HCT116 (cell line): ENCODE measurements around the gene ITPR1.

Experiments used
- CEBPB ChIP-seq: IDR thresholded peaks from 2 replicates; pipeline ENCODE4 v1.6.1; 2012; ENCODE audit warnings: low read depth
- EGR1 ChIP-seq: IDR thresholded peaks from 2 replicates; pipeline ENCODE4 v1.6.1; 2012; ENCODE audit warnings: low read depth
- EZH2 ChIP-seq: fragments of 200-600 bp; sonication (generic); IDR thresholded peaks from 2 replicates; pipeline ENCODE4 v1.6.1; 2017; ENCODE audit warnings: antibody characterized with exemption, mixed run types
- JUND ChIP-seq: IDR thresholded peaks from 2 replicates; pipeline ENCODE4 v1.6.1; 2012
- POLR2A ChIP-seq: IDR thresholded peaks from 2 replicates; pipeline ENCODE4 v1.7.0; 2011; ENCODE audit warnings: borderline replicate concordance; ENCODE audit not compliant: insufficient read depth, insufficient read length; ENCODE audit errors: extremely low read depth
- REST ChIP-seq: IDR thresholded peaks from 2 replicates; pipeline ENCODE4 v1.6.1; 2012; ENCODE audit warnings: low read depth
- SRF ChIP-seq: IDR thresholded peaks from 2 replicates; pipeline ENCODE4 v1.6.1; 2012; ENCODE audit warnings: low read depth
- ZFX ChIP-seq: fragments of 450-650 bp; IDR thresholded peaks from 2 replicates; pipeline ENCODE4 v1.6.1; 2017
- TF ChIP-seq, protein P1 (sequence below), 3 experiments: fragments of 200-600 bp in 1 of 3; sonication (generic) in 1 of 3; IDR thresholded peaks in 2 of 3; conservative IDR thresholded peaks in 1 of 3; 2 replicates each; pipeline ENCODE4 v1.5.1; 2012 to 2017; ENCODE audit warnings: low read depth in 2 of 3, low read length in 2 of 3, antibody characterized with exemption in 1 of 3, borderline replicate concordance in 1 of 3, control low read depth in 1 of 3, mild to moderate bottlenecking in 1 of 3, mixed read lengths in 1 of 3, mixed run types in 1 of 3, moderate library complexity in 1 of 3; ENCODE audit not compliant: insufficient read depth in 1 of 3
- TF ChIP-seq, protein P2 (sequence below): IDR thresholded peaks from 2 replicates; pipeline ENCODE4 v1.6.1; 2012

- no peak for TF ChIP-seq ZFX
- TF ChIP-seq, protein P1, sequence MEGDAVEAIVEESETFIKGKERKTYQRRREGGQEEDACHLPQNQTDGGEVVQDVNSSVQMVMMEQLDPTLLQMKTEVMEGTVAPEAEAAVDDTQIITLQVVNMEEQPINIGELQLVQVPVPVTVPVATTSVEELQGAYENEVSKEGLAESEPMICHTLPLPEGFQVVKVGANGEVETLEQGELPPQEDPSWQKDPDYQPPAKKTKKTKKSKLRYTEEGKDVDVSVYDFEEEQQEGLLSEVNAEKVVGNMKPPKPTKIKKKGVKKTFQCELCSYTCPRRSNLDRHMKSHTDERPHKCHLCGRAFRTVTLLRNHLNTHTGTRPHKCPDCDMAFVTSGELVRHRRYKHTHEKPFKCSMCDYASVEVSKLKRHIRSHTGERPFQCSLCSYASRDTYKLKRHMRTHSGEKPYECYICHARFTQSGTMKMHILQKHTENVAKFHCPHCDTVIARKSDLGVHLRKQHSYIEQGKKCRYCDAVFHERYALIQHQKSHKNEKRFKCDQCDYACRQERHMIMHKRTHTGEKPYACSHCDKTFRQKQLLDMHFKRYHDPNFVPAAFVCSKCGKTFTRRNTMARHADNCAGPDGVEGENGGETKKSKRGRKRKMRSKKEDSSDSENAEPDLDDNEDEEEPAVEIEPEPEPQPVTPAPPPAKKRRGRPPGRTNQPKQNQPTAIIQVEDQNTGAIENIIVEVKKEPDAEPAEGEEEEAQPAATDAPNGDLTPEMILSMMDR (IDR thresholded peaks at IDR 0.05 in 2 of 3, conservative IDR thresholded peaks at IDR 0.05 in 1 of 3; ENCODE audit: borderline replicate concordance in 1 of 3, insufficient read depth in 1 of 3, low read depth in 2 of 3, low read length in 2 of 3), result no peak
- TF ChIP-seq JUND, result no peak
- no peak for TF ChIP-seq POLR2A
- no peak for TF ChIP-seq CEBPB
- no peak for TF ChIP-seq EZH2
- TF ChIP-seq EGR1, result no peak
- no peak for TF ChIP-seq SRF
- TF ChIP-seq, protein P2, sequence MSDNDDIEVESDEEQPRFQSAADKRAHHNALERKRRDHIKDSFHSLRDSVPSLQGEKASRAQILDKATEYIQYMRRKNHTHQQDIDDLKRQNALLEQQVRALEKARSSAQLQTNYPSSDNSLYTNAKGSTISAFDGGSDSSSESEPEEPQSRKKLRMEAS, result no peak
- TF ChIP-seq REST, result no peak
These were observed 130.4 kb downstream of the ITPR1 start for GRCh38 chr3:4623421-4623999.
